Smooth muscle cell (in vitro differentiated cells): Measurements from ENCODE around the gene NOXA1. TPM values are rescaled to one million over a fixed set of nuclear protein-coding genes. Genes with fewer than 3 reads are reported as not detected.

Experiments
- DNase-seq: peaks from one replicate; lab custom pipeline; 2025; ENCODE audit not compliant: unreplicated experiment; lab: John Stamatoyannopoulos, UW
- H2AFZ ChIP-seq: fragments of 200-600 bp; sonication (generic); 2 replicates; pipeline ENCODE4 v1.6.0; 2016; ENCODE audit warnings: antibody characterized with exemption, low read depth, mild to moderate bottlenecking
- H3F3A ChIP-seq: fragments of 200-600 bp; sonication (generic); 2 replicates; pipeline ENCODE4 v1.6.0; 2017; ENCODE audit warnings: antibody characterized with exemption, low read depth
- H3K27ac ChIP-seq: fragments of 200-600 bp; sonication (generic); 2 replicates; pipeline ENCODE4 v1.5.1; 2016; ENCODE audit warnings: low read depth, mild to moderate bottlenecking
- H3K27me3 ChIP-seq: fragments of 200-600 bp; sonication (generic); 2 replicates; pipeline ENCODE4 v1.6.1; 2016; ENCODE audit warnings: low read depth, mild to moderate bottlenecking
- H3K36me3 ChIP-seq: fragments of 200-600 bp; sonication (generic); 2 replicates; pipeline ENCODE4 v1.5.1; 2016; ENCODE audit warnings: low read depth
- H3K4me1 ChIP-seq: fragments of 200-600 bp; sonication (generic); 2 replicates; pipeline ENCODE4 v1.5.1; 2016; ENCODE audit warnings: low read depth
- H3K4me2 ChIP-seq: fragments of 200-600 bp; sonication (generic); 2 replicates; pipeline ENCODE4 v1.6.0; 2016; ENCODE audit warnings: mild to moderate bottlenecking
- H3K4me3 ChIP-seq: fragments of 200-600 bp; sonication (generic); 2 replicates; pipeline ENCODE4 v1.5.1; 2016; ENCODE audit warnings: mild to moderate bottlenecking
- H3K79me2 ChIP-seq: fragments of 200-600 bp; sonication (generic); 2 replicates; pipeline ENCODE4 v1.6.0; 2016; ENCODE audit warnings: low read depth, mild to moderate bottlenecking
- H3K9ac ChIP-seq: fragments of 200-600 bp; sonication (generic); 2 replicates; pipeline ENCODE4 v1.6.0; 2016; ENCODE audit warnings: low read depth
- H3K9me3 ChIP-seq: fragments of 200-600 bp; sonication (generic); replicated peaks from 2 replicates; pipeline ENCODE4 v1.5.1; 2016; ENCODE audit warnings: low read depth
- H4K20me1 ChIP-seq: fragments of 200-600 bp; sonication (generic); 2 replicates; pipeline ENCODE4 v1.6.0; 2016; ENCODE audit warnings: low read depth
- CTCF ChIP-seq: fragments of 200-600 bp; sonication (generic); IDR thresholded peaks from 2 replicates; pipeline ENCODE4 v1.5.1; 2017; ENCODE audit warnings: borderline replicate concordance, mild to moderate bottlenecking, antibody characterized with exemption; ENCODE audit not compliant: insufficient read depth, poor library complexity, severe bottlenecking
- WGBS: methylation state at CpG from one replicate; pipeline ENCODE4 v1.1.7; 2016; ENCODE audit warnings: low lambda C conversion rate; 5-methylcytosine and 5-hydroxymethylcytosine counted together
- polyA plus RNA-seq: library from polyadenylated mRNA; unstranded; fragments of >200 nt; fragmentation: Nextera tagmentation; extraction: Ambion mirVana; gene quantifications from 2 replicates; pipeline ENCODE4 v1.2.1, GENCODE V29; 2016
- total RNA-seq: library from RNA; depleted of rRNA; stranded (reverse); fragments of >200 nt; gene quantifications from 2 replicates; pipeline ENCODE4 v1.2.3, GENCODE V29; 2014

NOXA1 gene
- total and polyA plus RNA-seq, 2 experiments from 2014 or later: 0.09 to 0.81 TPM

- Histone ChIP-seq H4K20me1 (no peaks in the 10 kb centered on the region), H3K9ac (no peak overlapping the region), H3K79me2 (no peaks in the 10 kb centered on the region), H3K27me3 (no peaks in the 10 kb centered on the region), H3K9me3 (peaks cover 4% of the 10 kb centered on the region), H3F3A (no peaks in the 10 kb centered on the region), H3K36me3 (no peaks in the 10 kb centered on the region), H2AFZ (no peak overlapping the region), H3K4me2 (no peak overlapping the region), H3K4me3 (no peak overlapping the region), H3K4me1 (no peaks in the 10 kb centered on the region), H3K27ac (no peak overlapping the region)
- no peak for DNase-seq
- no peak for TF ChIP-seq CTCF
- WGBS: 81% methylated on average over 3 of the region's 3 CpGs
These were observed 52.5 kb downstream of the NOXA1 start for GRCh38 chr9:137475666-137476065.

GRCh38 chr9:137476856-137477255, 53.7 kb downstream of the NOXA1 start:
- 92% methylated on average over 11 of the region's 11 CpGs for WGBS
- no peaks in the 10 kb centered on the region for H3K4me1 ChIP-seq
- H3K27ac ChIP-seq: no peak overlapping the region
- H3K4me2 ChIP-seq: no peak overlapping the region
- no peaks in the 10 kb centered on the region for H4K20me1 ChIP-seq
- no peaks in the 10 kb centered on the region for H3K79me2 ChIP-seq
- H3K9ac ChIP-seq: no peak overlapping the region
- no peaks in the 10 kb centered on the region for H3K27me3 ChIP-seq
- DNase-seq: no peak
- H3F3A ChIP-seq: no peaks in the 10 kb centered on the region
- no peaks in the 10 kb centered on the region for H3K36me3 ChIP-seq
- H3K4me3 ChIP-seq: no peak overlapping the region
- TF ChIP-seq CTCF: no peak
- no peak overlapping the region for H2AFZ ChIP-seq
- peaks cover 4% of the 10 kb centered on the region for H3K9me3 ChIP-seq

- H3K9me3 ChIP-seq: peaks cover 4% of the 10 kb centered on the region
- no peaks in the 10 kb centered on the region for H3K27me3 ChIP-seq
- H3K27ac ChIP-seq: no peak overlapping the region
- no peak for DNase-seq
- no peak overlapping the region for H3K4me3 ChIP-seq
- H3K4me1 ChIP-seq: no peaks in the 10 kb centered on the region
- H4K20me1 ChIP-seq: no peaks in the 10 kb centered on the region
- no peak overlapping the region for H3K4me2 ChIP-seq
- no peaks in the 10 kb centered on the region for H3K79me2 ChIP-seq
- TF ChIP-seq CTCF: no peak
- no peak overlapping the region for H2AFZ ChIP-seq
- H3K36me3 ChIP-seq: no peaks in the 10 kb centered on the region
- no peak overlapping the region for H3K9ac ChIP-seq
- H3F3A ChIP-seq: no peaks in the 10 kb centered on the region
- 97% methylated on average over 21 of the region's 29 CpGs for WGBS
These were observed 54.8 kb downstream of the NOXA1 start for GRCh38 chr9:137477778-137478612.

- Histone ChIP-seq H3K36me3 (no peaks in the 10 kb centered on the region), H3K79me2 (no peaks in the 10 kb centered on the region), H3K4me2 (no peak overlapping the region), H2AFZ (no peak overlapping the region), H3K9me3 (peaks cover 4% of the 10 kb centered on the region), H3K9ac (no peak overlapping the region), H3K4me3 (no peak overlapping the region), H3K4me1 (no peaks in the 10 kb centered on the region), H3F3A (no peaks in the 10 kb centered on the region), H3K27ac (no peak overlapping the region), H4K20me1 (no peaks in the 10 kb centered on the region), H3K27me3 (no peaks in the 10 kb centered on the region)
- TF ChIP-seq CTCF: no peak
- no peak for DNase-seq
- 88% methylated on average over 11 of the region's 11 CpGs for WGBS
These were observed 55.4 kb downstream of the NOXA1 start for GRCh38 chr9:137478613-137478961.
